Measurements from ENCODE around the gene AATK. TPM values are rescaled to one million over a fixed set of nuclear protein-coding genes. Genes with fewer than 3 reads are reported as not detected.

AATK gene
- total and polyA plus RNA-seq, 2 of the 13 experiments (the other 11 are each of a cell fraction or from before 2014, with no cell fraction given), result 2.9 to 8.4 TPM

GRCh38 chr17:81097134-81097942 lies 68.7 kb downstream of the AATK start (continued):
- TF ChIP-seq ZFP91 (CRISPR knock-in tag; IDR thresholded peaks at IDR 0.05; ENCODE audit: borderline replicate concordance) (peak; percentile 61), ATAD3A (CRISPR knock-in tag; IDR thresholded peaks at IDR 0.05) (no peak), ZNF124 (CRISPR knock-in tag; IDR thresholded peaks at IDR 0.05) (no peak), NFRKB (IDR thresholded peaks at IDR 0.05) (no peak), ARID5B (CRISPR knock-in tag; IDR thresholded peaks at IDR 0.05) (peak; percentile 39), MTERF4 (CRISPR knock-in tag; IDR thresholded peaks at IDR 0.05) (0 out of 2 replicates have a peak, but pooled peaks have one; percentile 59), CBX1 (IDR thresholded peaks at IDR 0.05; ENCODE audit: low read depth) (no peak), FUBP1 (CRISPR knock-in tag; IDR thresholded peaks at IDR 0.05; ENCODE audit: borderline replicate concordance) (no peak), PRMT3 (CRISPR knock-in tag; IDR thresholded peaks at IDR 0.05; ENCODE audit: borderline replicate concordance, low read depth) (no peak), SP5 (CRISPR knock-in tag; IDR thresholded peaks at IDR 0.05; ENCODE audit: borderline replicate concordance, low read depth) (peak; percentile 87), STAT6 (CRISPR knock-in tag; IDR thresholded peaks at IDR 0.05; ENCODE audit: borderline replicate concordance) (no peak), ZFP90 (CRISPR knock-in tag; IDR thresholded peaks at IDR 0.05; ENCODE audit: borderline replicate concordance) (no peak), NFKB2 (CRISPR knock-in tag; IDR thresholded peaks at IDR 0.05; ENCODE audit: borderline replicate concordance) (0 out of 2 replicates have a peak, but pooled peaks have one; percentile 2), STAG1 (CRISPR knock-in tag; IDR thresholded peaks at IDR 0.05) (peak; percentile 84), E2F5 (CRISPR knock-in tag; conservative IDR thresholded peaks at IDR 0.05) (no peak), SP1 (IDR thresholded peaks at IDR 0.05) (no peak), SP1 (CRISPR knock-in tag; IDR thresholded peaks at IDR 0.05) (peak; percentile 78)

All from HepG2 (cell line).